Mesothelial cell of epicardium (in vitro differentiated cells): ENCODE measurements around the gene DIS3L. TPM values are rescaled to one million over a fixed set of nuclear protein-coding genes. Genes with fewer than 3 reads are reported as not detected.
"Not testable (repeated sequence)": the region's sequence is repeated elsewhere in the genome, so short reads cannot be mapped to it uniquely, and the experiment has no call there.

Experiments used
- DNase-seq, 2 experiments: peaks; one replicate each; pipeline ENCODE4 v3.0.0; 2021; ENCODE audit warnings: low spot score in 2 of 2; ENCODE audit not compliant: unreplicated experiment in 2 of 2
- H3K27ac Mint-ChIP-seq: 2 replicates; pipeline ENCODE4 v1.8.0; 2021; ENCODE audit warnings: mixed read lengths
- H3K27me3 Mint-ChIP-seq: 2 replicates; pipeline ENCODE4 v1.8.0; 2021; ENCODE audit warnings: low read depth, mixed read lengths
- H3K36me3 Mint-ChIP-seq: 2 replicates; pipeline ENCODE4 v1.8.0; 2021; ENCODE audit warnings: mixed read lengths
- H3K4me1 Mint-ChIP-seq: 2 replicates; pipeline ENCODE4 v1.8.0; 2021; ENCODE audit warnings: mixed read lengths
- H3K4me3 Mint-ChIP-seq: 2 replicates; pipeline ENCODE4 v1.8.0; 2021; ENCODE audit warnings: mild to moderate bottlenecking, moderate library complexity, mixed read lengths
- H3K9me3 Mint-ChIP-seq: 2 replicates; pipeline ENCODE4 v1.8.0; 2021; ENCODE audit warnings: mixed read lengths
- CTCF ChIP-seq: fragments of 200-600 bp; sonication (generic); IDR thresholded peaks from one replicate; pipeline ENCODE4 v1.5.0; 2021; ENCODE audit warnings: antibody characterized with exemption; ENCODE audit not compliant: unreplicated experiment
- total RNA-seq: library from RNA; stranded (reverse); gene quantifications from 3 replicates; pipeline ENCODE4 v1.2.1, GENCODE V29; 2021

The DIS3L gene
- total RNA-seq, 1 donor from 2014 or later, result 34.7 TPM

GRCh38 chr15:66296186-66296585 is 2.8 kb downstream of the DIS3L start:
- Mint-ChIP-seq H3K36me3 (peaks cover 23% of the 10 kb centered on the region), H3K4me1 (peaks cover 34% of the 10 kb centered on the region), H3K4me3 (no peak overlapping the region), H3K9me3 (no peaks in the 10 kb centered on the region), H3K27me3 (no peaks in the 10 kb centered on the region), H3K27ac (no peak overlapping the region)
- DNase-seq, result no peak
- no peak for TF ChIP-seq CTCF

GRCh38 chr15:66298803-66299251 is 5.5 kb downstream of the DIS3L start:
- no peak overlapping the region for H3K27ac Mint-ChIP-seq
- H3K4me1 Mint-ChIP-seq, result peaks cover 22% of the 10 kb centered on the region
- H3K9me3 Mint-ChIP-seq, result no peaks in the 10 kb centered on the region
- DNase-seq, result no peak
- H3K4me3 Mint-ChIP-seq, result no peak overlapping the region
- H3K27me3 Mint-ChIP-seq, result no peaks in the 10 kb centered on the region
- peaks cover 23% of the 10 kb centered on the region for H3K36me3 Mint-ChIP-seq
- no peak for TF ChIP-seq CTCF

- no peak overlapping the region for H3K27ac Mint-ChIP-seq
- no peaks in the 10 kb centered on the region for H3K9me3 Mint-ChIP-seq
- H3K4me1 Mint-ChIP-seq, result no peaks in the 10 kb centered on the region
- no peak for DNase-seq
- no peak overlapping the region for H3K4me3 Mint-ChIP-seq
- H3K27me3 Mint-ChIP-seq, result no peaks in the 10 kb centered on the region
- H3K36me3 Mint-ChIP-seq, result peaks cover 18% of the 10 kb centered on the region
- no peak for TF ChIP-seq CTCF
Observed at GRCh38 chr15:66302489-66303278, 9.3 kb downstream of the DIS3L start.

- not testable (repeated sequence) for H3K4me1 Mint-ChIP-seq, H3K4me3 Mint-ChIP-seq
- H3K36me3 Mint-ChIP-seq, result peaks cover 16% of the 10 kb centered on the region
Observed at GRCh38 chr15:66304425-66304824, 11.1 kb downstream of the DIS3L start.

GRCh38 chr15:66306381-66306780 is 13.0 kb downstream of the DIS3L start:
- no peak for DNase-seq
- no peaks in the 10 kb centered on the region for H3K27me3 Mint-ChIP-seq
- H3K4me3 Mint-ChIP-seq, result no peak overlapping the region
- H3K4me1 Mint-ChIP-seq, result no peaks in the 10 kb centered on the region
- no peak overlapping the region for H3K27ac Mint-ChIP-seq
- no peak for TF ChIP-seq CTCF
- H3K36me3 Mint-ChIP-seq, result peaks cover 19% of the 10 kb centered on the region
- no peaks in the 10 kb centered on the region for H3K9me3 Mint-ChIP-seq

More at GRCh38 chr15:66304425-66304824, 11.1 kb downstream of the DIS3L start:
- DNase-seq, H3K9me3 Mint-ChIP-seq, H3K27ac Mint-ChIP-seq, H3K27me3 Mint-ChIP-seq: not testable (repeated sequence)

GRCh38 chr15:66308531-66308930 is 15.2 kb downstream of the DIS3L start:
- no peaks in the 10 kb centered on the region for H3K9me3 Mint-ChIP-seq
- no peaks in the 10 kb centered on the region for H3K4me1 Mint-ChIP-seq
- DNase-seq, result no peak
- H3K4me3 Mint-ChIP-seq, result no peak overlapping the region
- H3K36me3 Mint-ChIP-seq, result peaks cover 30% of the 10 kb centered on the region
- H3K27ac Mint-ChIP-seq, result no peak overlapping the region
- no peaks in the 10 kb centered on the region for H3K27me3 Mint-ChIP-seq
- no peak for TF ChIP-seq CTCF
